DOHH2 (cell line): Measurements from ENCODE around the gene PPIP5K1.

Experiments
- H3F3A ChIP-seq: fragments of 200-600 bp; sonication (generic), shearing (Covaris generic); 2 replicates; pipeline ENCODE4 v1.6.0; 2016; ENCODE audit warnings: antibody characterized with exemption, mild to moderate bottlenecking; ENCODE audit not compliant: control insufficient read depth, insufficient read depth
- H3K27ac ChIP-seq: fragments of 200-600 bp; sonication (generic); 2 replicates; pipeline ENCODE4 v1.5.1; 2014; ENCODE audit warnings: low read depth, mild to moderate bottlenecking, low read length, moderate library complexity
- H3K27me3 ChIP-seq: fragments of 200-600 bp; sonication (generic); 2 replicates; pipeline ENCODE4 v1.6.1; 2014; ENCODE audit warnings: mild to moderate bottlenecking, low read length, mixed read lengths; ENCODE audit not compliant: control insufficient read depth
- H3K36me3 ChIP-seq: fragments of 200-600 bp; sonication (generic); 2 replicates; pipeline ENCODE4 v1.6.1; 2014; ENCODE audit warnings: mild to moderate bottlenecking, low read length, moderate library complexity, mixed read lengths; ENCODE audit not compliant: control insufficient read depth
- H3K4me1 ChIP-seq: fragments of 200-600 bp; sonication (generic); 2 replicates; pipeline ENCODE4 v1.6.1; 2014; ENCODE audit warnings: mild to moderate bottlenecking, low read length, mixed read lengths; ENCODE audit not compliant: control insufficient read depth
- H3K4me2 ChIP-seq: fragments of 200-600 bp; sonication (generic); 2 replicates; pipeline ENCODE4 v1.6.0; 2014; ENCODE audit warnings: mild to moderate bottlenecking, low read length, moderate library complexity
- H3K4me3 ChIP-seq: fragments of 200-600 bp; sonication (generic); 2 replicates; pipeline ENCODE4 v1.5.1; 2014; ENCODE audit warnings: mild to moderate bottlenecking, low read length, mixed read lengths
- H3K79me2 ChIP-seq: fragments of 200-600 bp; sonication (generic); 2 replicates; pipeline ENCODE4 v1.6.1; 2014; ENCODE audit warnings: mild to moderate bottlenecking, low read length, mixed read lengths; ENCODE audit not compliant: control insufficient read depth
- H3K9me2 ChIP-seq: fragments of 200-600 bp; sonication (generic); replicated peaks from 2 replicates; pipeline ENCODE4 v1.6.1; 2014; ENCODE audit warnings: mild to moderate bottlenecking, low read length, mixed read lengths; ENCODE audit not compliant: control insufficient read depth
- H3K9me3 ChIP-seq: fragments of 200-600 bp; sonication (generic); 2 replicates; pipeline ENCODE4 v1.6.1; 2014; ENCODE audit warnings: antibody characterized with exemption, low read length, mixed read lengths; ENCODE audit not compliant: control insufficient read depth, insufficient read depth
- H4K20me1 ChIP-seq: fragments of 200-600 bp; sonication (generic); 2 replicates; pipeline ENCODE4 v1.6.0; 2014; ENCODE audit warnings: low read depth, mild to moderate bottlenecking, antibody characterized with exemption, low read length, moderate library complexity; ENCODE audit not compliant: control insufficient read depth, insufficient read depth
- CTCF ChIP-seq: fragments of 200-600 bp; sonication (generic); IDR thresholded peaks from one replicate; pipeline ENCODE4 v1.5.1; 2014; ENCODE audit warnings: antibody characterized with exemption, mild to moderate bottlenecking, low read depth, low read length; ENCODE audit not compliant: poor library complexity, severe bottlenecking
- EZH2phosphoT487 ChIP-seq: fragments of 200-600 bp; sonication (generic); IDR thresholded peaks from 2 replicates; pipeline ENCODE4 v1.6.1; 2017; ENCODE audit warnings: borderline replicate concordance, mild to moderate bottlenecking, antibody characterized with exemption, low read length, moderate library complexity, mixed read lengths

The PPIP5K1 gene

GRCh38 chr15:43513550-43513949 is 76.5 kb downstream of the PPIP5K1 start:
- H3K27ac ChIP-seq, result no peak overlapping the region
- H3F3A ChIP-seq, result no peaks in the 10 kb centered on the region
- H3K9me3 ChIP-seq, result no peaks in the 10 kb centered on the region
- H3K4me2 ChIP-seq, result no peak overlapping the region
- peaks cover 35% of the 10 kb centered on the region for H3K4me1 ChIP-seq
- H3K4me3 ChIP-seq, result no peak overlapping the region
- TF ChIP-seq CTCF (no peak), EZH2phosphoT487 (no peak)
- H3K36me3 ChIP-seq, result no peaks in the 10 kb centered on the region
- H4K20me1 ChIP-seq, result peaks cover 5% of the 10 kb centered on the region; the same call in 1 of the 2 replicates
- H3K9me2 ChIP-seq, result no peaks in the 10 kb centered on the region
- peaks cover 33% of the 10 kb centered on the region for H3K27me3 ChIP-seq
- no peaks in the 10 kb centered on the region for H3K79me2 ChIP-seq

DNA sequence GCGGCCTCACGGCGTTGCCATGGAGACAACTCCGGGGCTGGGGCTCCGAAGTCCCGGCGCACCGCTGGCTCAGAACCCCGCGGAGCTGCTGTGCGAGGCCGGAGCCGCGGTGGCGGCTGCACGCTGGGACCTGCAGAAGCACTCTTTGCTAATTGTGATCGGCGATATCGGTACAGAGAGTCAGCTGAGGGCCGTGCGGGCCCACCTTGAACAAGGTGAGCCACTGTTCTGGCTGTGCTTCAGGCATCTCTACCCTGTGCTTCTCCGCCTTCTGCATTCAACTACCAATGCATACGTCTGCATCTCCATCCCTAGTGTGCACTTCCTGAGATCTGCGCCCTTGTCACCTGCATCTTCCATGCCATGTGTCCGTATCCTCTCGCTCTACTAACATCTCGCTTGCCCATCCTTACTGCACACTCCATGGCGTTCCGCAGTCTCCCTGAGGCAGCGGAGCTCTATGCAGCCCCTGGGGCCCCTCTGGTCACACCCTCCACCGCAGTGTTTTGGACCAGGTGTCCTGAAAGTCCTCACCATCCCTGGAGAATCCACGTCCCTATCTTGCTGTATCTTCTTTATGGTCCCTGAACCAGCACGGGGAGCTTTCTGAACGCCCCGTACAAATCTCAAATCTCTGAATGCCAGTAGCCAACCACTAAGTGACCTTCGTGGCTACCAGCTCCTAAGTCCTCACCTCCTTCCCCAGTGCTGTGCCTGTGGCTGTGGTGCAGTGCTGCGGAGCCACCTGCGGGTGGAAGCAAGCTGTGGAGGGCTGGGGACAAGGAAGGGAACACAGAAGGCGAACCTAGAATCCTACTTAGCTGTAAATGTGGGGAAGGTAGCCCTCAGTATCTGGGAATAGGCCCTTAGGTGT is 78.8 kb downstream of the PPIP5K1 start:
- Histone ChIP-seq H4K20me1 (peaks cover 5% of the 10 kb centered on the region; the same call in 1 of the 2 replicates), H3K4me1 (peaks cover 19% of the 10 kb centered on the region), H3K4me2 (peak overlapping the region; percentile 83), H3K4me3 (peak overlapping the region; percentile 86), H3K9me2 (no peaks in the 10 kb centered on the region), H3F3A (no peaks in the 10 kb centered on the region), H3K27ac (no peak overlapping the region), H3K79me2 (no peaks in the 10 kb centered on the region), H3K36me3 (no peaks in the 10 kb centered on the region), H3K9me3 (no peaks in the 10 kb centered on the region), H3K27me3 (peaks cover 23% of the 10 kb centered on the region)
- TF ChIP-seq EZH2phosphoT487, result no peak
- peak; percentile 32 for TF ChIP-seq CTCF

DNA sequence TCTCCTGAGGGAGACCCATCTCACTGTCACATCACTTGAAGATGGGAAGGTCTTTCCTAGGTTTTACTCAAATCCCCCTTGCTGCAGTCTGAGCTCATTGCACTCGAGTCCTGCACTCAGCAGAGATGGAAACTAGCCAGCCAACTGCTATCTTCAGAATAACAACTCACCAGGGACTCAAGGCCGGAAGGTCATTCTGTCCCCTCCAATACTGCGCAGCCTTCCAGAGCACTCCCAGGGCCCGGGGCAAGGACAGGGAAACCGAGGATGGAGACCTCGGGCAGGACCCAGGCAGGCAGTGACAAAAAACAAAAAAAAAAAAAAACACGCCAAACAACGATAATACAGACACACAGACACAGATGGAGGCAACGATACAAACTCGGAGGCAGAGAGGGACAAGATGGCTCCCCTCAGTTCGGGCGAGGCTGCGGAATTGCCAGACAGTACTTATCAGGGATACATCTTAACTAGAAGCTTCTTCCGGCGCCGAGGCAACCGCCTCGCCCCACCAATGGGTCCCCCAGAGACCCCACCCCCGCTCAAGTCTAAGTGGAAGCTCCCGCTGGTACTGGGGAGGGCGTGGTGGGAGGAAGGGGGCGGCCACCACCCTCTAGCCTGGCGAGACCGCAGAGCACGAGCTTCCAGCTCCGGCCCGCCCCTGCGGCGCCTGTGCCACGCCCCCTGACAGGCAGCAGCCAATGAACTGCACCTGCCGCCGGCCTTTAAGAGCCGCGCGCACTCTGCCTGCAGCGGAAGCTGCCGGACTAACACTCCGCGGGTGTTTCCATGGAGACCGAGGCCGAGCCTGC is 79.6 kb downstream of the PPIP5K1 start:
- peaks cover 19% of the 10 kb centered on the region for H3K4me1 ChIP-seq
- no peaks in the 10 kb centered on the region for H3K79me2 ChIP-seq
- peak overlapping the region; percentile 35 for H3K27ac ChIP-seq
- H3K9me2 ChIP-seq, result no peaks in the 10 kb centered on the region
- H3K36me3 ChIP-seq, result no peaks in the 10 kb centered on the region
- H3K9me3 ChIP-seq, result no peaks in the 10 kb centered on the region
- TF ChIP-seq CTCF, result peak; percentile 18
- no peak for TF ChIP-seq EZH2phosphoT487
- no peaks in the 10 kb centered on the region for H3F3A ChIP-seq
- H4K20me1 ChIP-seq, result peaks cover 5% of the 10 kb centered on the region; the same call in 1 of the 2 replicates
- peak overlapping the region; percentile 83 for H3K4me2 ChIP-seq
- H3K27me3 ChIP-seq, result peaks cover 23% of the 10 kb centered on the region
- peak overlapping the region; percentile 86 for H3K4me3 ChIP-seq
